Measurements from ENCODE around the gene C11orf21. TPM values are rescaled to one million over a fixed set of nuclear protein-coding genes. Genes with fewer than 3 reads are reported as not detected.

Gene C11orf21
- total RNA-seq, 1 experiment from 2014 or later: 0.09 TPM

DNA sequence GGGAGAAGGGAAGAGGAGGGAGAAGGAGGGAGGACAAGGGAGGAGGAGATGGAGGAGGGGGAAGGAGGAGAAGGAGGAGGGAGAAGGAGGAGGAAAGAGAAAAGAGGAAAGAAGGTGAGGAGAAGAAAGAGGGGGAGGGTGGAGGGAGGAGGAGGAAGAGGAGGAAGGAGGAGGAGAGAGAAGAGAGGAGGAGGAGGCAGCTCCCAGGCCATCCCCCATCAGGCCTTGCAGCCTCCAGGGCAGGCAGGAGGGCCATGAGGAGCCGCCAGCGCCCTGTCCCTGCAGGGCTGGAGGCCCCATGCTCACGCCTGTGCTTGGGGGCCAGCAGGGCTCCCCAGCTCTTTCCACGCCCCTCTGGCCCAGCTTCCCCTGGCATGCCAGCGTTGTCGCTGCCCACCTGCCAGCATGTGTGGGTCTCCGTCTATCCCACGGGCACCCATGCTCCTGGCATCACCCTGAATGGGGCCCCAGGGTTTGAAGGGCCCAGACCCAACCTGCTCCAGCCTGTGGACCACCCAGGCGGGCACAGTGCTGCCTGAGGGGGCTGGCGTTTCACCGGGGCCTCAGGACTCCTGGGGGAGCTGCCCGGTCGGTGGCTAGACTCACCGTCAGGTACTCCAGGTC is 5.3 kb upstream of the C11orf21 start:
- H3K4me3 ChIP-seq (ENCODE audit: low read depth, low read length): no peak overlapping the region
- H3K27me3 ChIP-seq (replicated peaks; ENCODE audit: control insufficient read depth, insufficient read depth, low read length): no peaks in the 10 kb centered on the region
- no peaks in the 10 kb centered on the region for H3K4me1 Mint-ChIP-seq (ENCODE audit: low read depth, unreplicated experiment)
- no TSS peak for BruUV-seq (replicated peaks)
- no peak for DNase-seq
- H3K27me3 Mint-ChIP-seq (ENCODE audit: insufficient read depth, unreplicated experiment): no peaks in the 10 kb centered on the region
- H3K36me3 ChIP-seq (ENCODE audit: control insufficient read depth, insufficient read depth, low read length): no peaks in the 10 kb centered on the region
- H3K36me3 Mint-ChIP-seq (ENCODE audit: insufficient read depth, unreplicated experiment): no peaks in the 10 kb centered on the region
- no peak overlapping the region for H3K27ac Mint-ChIP-seq (ENCODE audit: unreplicated experiment)
- ChIA-PET POLR2A (no interaction called here), CTCF (interaction anchor here (9.8 kb wide), 1 partner anchor 113 kb away, joined by 128 read pairs; no protein-coding TSS in a partner anchor)
- peaks cover 38% of the 10 kb centered on the region for H3K4me1 ChIP-seq
- H3K9me3 ChIP-seq: no peaks in the 10 kb centered on the region
- no peak overlapping the region for H3K4me3 Mint-ChIP-seq (ENCODE audit: unreplicated experiment)
- H3K9me3 Mint-ChIP-seq (ENCODE audit: unreplicated experiment): no peaks in the 10 kb centered on the region
- TF ChIP-seq, protein P1, sequence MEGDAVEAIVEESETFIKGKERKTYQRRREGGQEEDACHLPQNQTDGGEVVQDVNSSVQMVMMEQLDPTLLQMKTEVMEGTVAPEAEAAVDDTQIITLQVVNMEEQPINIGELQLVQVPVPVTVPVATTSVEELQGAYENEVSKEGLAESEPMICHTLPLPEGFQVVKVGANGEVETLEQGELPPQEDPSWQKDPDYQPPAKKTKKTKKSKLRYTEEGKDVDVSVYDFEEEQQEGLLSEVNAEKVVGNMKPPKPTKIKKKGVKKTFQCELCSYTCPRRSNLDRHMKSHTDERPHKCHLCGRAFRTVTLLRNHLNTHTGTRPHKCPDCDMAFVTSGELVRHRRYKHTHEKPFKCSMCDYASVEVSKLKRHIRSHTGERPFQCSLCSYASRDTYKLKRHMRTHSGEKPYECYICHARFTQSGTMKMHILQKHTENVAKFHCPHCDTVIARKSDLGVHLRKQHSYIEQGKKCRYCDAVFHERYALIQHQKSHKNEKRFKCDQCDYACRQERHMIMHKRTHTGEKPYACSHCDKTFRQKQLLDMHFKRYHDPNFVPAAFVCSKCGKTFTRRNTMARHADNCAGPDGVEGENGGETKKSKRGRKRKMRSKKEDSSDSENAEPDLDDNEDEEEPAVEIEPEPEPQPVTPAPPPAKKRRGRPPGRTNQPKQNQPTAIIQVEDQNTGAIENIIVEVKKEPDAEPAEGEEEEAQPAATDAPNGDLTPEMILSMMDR (IDR thresholded peaks at IDR 0.05; ENCODE audit: insufficient read depth in 1 of 2, low read depth in 1 of 2, low read length in 1 of 2, severe bottlenecking in 1 of 2, unreplicated experiment in 1 of 2): no peak
- intact Hi-C loops (cut with micrococcal nuclease; ENCODE audit: unreplicated experiment): loop anchor here (5.0 kb wide), 1 partner anchor 225 kb away; no protein-coding TSS in a partner anchor

DNA sequence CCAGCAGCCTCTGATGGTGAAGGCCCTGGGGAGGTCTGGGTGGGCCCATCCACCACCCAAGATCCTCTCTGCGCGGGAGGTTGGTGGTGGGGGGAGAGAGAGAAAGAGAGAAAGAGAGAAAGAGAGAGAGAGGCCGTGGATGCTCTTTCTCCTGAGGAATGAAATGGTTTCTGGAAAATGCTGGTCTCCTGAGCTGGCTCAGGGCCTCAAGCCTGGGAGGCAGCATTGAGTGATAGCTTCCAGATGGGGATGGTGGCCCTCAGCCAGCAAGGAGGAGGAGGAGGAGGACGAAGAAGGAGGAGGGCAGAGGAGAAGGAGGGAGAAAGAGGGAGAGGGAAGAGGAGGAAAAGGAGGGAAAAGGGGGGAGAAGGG is 4.7 kb upstream of the C11orf21 start:
- H3K36me3 ChIP-seq (ENCODE audit: control insufficient read depth, insufficient read depth, low read length): no peaks in the 10 kb centered on the region
- CTCF ChIA-PET: interaction anchor here (0.7 to 9.8 kb wide), 2 partner anchors 31 to 114 kb away, joined by 3 to 128 read pairs; no protein-coding TSS in a partner anchor
- H3K4me3 ChIP-seq (ENCODE audit: low read depth, low read length): no peak overlapping the region
- DNase-seq: no peak
- Mint-ChIP-seq H3K36me3 (ENCODE audit: insufficient read depth, unreplicated experiment) (no peaks in the 10 kb centered on the region), H3K9me3 (ENCODE audit: unreplicated experiment) (no peaks in the 10 kb centered on the region), H3K27ac (ENCODE audit: unreplicated experiment) (no peak overlapping the region), H3K27me3 (ENCODE audit: insufficient read depth, unreplicated experiment) (no peaks in the 10 kb centered on the region), H3K4me1 (ENCODE audit: low read depth, unreplicated experiment) (no peaks in the 10 kb centered on the region), H3K4me3 (ENCODE audit: unreplicated experiment) (no peak overlapping the region)
- peaks cover 43% of the 10 kb centered on the region for H3K4me1 ChIP-seq
- no peaks in the 10 kb centered on the region for H3K9me3 ChIP-seq
- TF ChIP-seq, protein P1 (IDR thresholded peaks at IDR 0.05; ENCODE audit: insufficient read depth in 1 of 2, low read depth in 1 of 2, low read length in 1 of 2, severe bottlenecking in 1 of 2, unreplicated experiment in 1 of 2): no peak
- BruUV-seq (replicated peaks): no TSS peak
- POLR2A ChIA-PET: interaction anchor here (0.6 kb wide), 1 partner anchor 318 kb away, joined by 6 read pairs; no protein-coding TSS in a partner anchor
- no peaks in the 10 kb centered on the region for H3K27me3 ChIP-seq (replicated peaks; ENCODE audit: control insufficient read depth, insufficient read depth, low read length)
- intact Hi-C loops (cut with micrococcal nuclease; ENCODE audit: unreplicated experiment): loop anchor here (5.0 kb wide), 1 partner anchor 226 kb away; no protein-coding TSS in a partner anchor

DNA sequence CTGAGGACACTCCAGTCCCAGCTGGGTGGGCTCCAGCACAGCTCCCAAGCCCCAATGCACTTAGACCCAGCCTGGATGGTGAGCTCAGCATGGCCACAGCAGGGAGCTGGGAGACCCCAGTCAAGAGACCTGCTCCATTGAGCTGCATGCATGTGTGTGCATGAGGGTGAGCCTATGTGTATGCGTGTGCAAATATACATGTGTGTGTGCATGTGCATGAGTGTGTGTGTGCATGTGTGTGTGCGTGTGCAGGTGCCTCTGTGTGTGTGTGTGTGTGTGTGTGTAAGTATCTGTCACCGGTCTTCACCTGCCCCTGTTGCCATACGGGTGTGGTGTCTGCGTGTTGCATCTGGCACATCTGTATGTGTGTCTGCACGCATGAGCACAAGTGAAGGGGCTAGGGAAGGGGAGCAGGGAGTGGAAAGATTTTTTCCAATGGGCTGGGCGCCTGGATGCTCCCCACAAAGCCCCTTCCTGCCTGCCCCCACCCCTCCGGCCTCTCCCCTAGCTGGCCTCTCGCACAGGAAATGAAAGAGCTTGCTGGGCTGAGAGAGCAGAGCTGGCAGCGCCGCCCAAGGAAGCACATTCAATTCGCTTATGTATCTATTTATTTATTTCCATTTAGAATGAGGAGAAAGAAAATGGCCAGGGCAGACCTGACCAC is 4.2 kb upstream of the C11orf21 start:
- BruUV-seq (replicated peaks): no TSS peak
- intact Hi-C loops (cut with micrococcal nuclease; ENCODE audit: unreplicated experiment): loop anchor here (1.0 to 5.0 kb wide), 2 partner anchors 114 to 226 kb away; no protein-coding TSS in a partner anchor
- TF ChIP-seq, protein P1 (IDR thresholded peaks at IDR 0.05; ENCODE audit: insufficient read depth in 1 of 2, low read depth in 1 of 2, low read length in 1 of 2, severe bottlenecking in 1 of 2, unreplicated experiment in 1 of 2): no peak
- ChIA-PET CTCF (interaction anchor here (0.6 to 9.8 kb wide), 15 partner anchors 31 to 1292 kb away, joined by 3 to 128 read pairs (median 4); partner anchors contain the start of gene TSSC4), POLR2A (interaction anchor here (0.6 to 0.9 kb wide), 3 partner anchors 71 to 318 kb away, joined by 3 to 6 read pairs (median 6); no protein-coding TSS in a partner anchor)
- no peaks in the 10 kb centered on the region for H3K27me3 ChIP-seq (replicated peaks; ENCODE audit: control insufficient read depth, insufficient read depth, low read length)
- no peaks in the 10 kb centered on the region for H3K36me3 ChIP-seq (ENCODE audit: control insufficient read depth, insufficient read depth, low read length)
- H3K4me1 ChIP-seq: peaks cover 44% of the 10 kb centered on the region
- H3K4me3 Mint-ChIP-seq (ENCODE audit: unreplicated experiment): no peak overlapping the region
- H3K36me3 Mint-ChIP-seq (ENCODE audit: insufficient read depth, unreplicated experiment): no peaks in the 10 kb centered on the region
- no peak for DNase-seq
- H3K9me3 ChIP-seq: no peaks in the 10 kb centered on the region
- H3K4me1 Mint-ChIP-seq (ENCODE audit: low read depth, unreplicated experiment): no peaks in the 10 kb centered on the region
- no peak overlapping the region for H3K4me3 ChIP-seq (ENCODE audit: low read depth, low read length)
- H3K9me3 Mint-ChIP-seq (ENCODE audit: unreplicated experiment): no peaks in the 10 kb centered on the region
- no peak overlapping the region for H3K27ac Mint-ChIP-seq (ENCODE audit: unreplicated experiment)
- no peaks in the 10 kb centered on the region for H3K27me3 Mint-ChIP-seq (ENCODE audit: insufficient read depth, unreplicated experiment)

Data from Caco-2 (cell line).